Upper lobe of left lung (tissue), 6 donors: ENCODE measurements around the gene RNU4-1. TPM values are rescaled to one million over a fixed set of nuclear protein-coding genes. Genes with fewer than 3 reads are reported as not detected.
A peak's percentile ranks its signal among the peaks of the same experiment; 100 is the strongest.

ENCODE experiments used
- ATAC-seq, 2 donors: fragments of 200-7000 bp; cut with Tn5 transposase; one replicate each; pipeline ENCODE4 v1.9.1; 2022; ENCODE audit warnings: mild to moderate bottlenecking in 2 of 2, moderate library complexity in 2 of 2; ENCODE audit not compliant: low FRiP score in 2 of 2
- DNase-seq, 2 donors: peaks; one replicate each; pipeline ENCODE4 v3.0.0-alpha.2; 2019 to 2020
- H3K27ac ChIP-seq, 4 donors: fragments of 200-600 bp; sonication (generic); one replicate each; pipeline ENCODE4 v1.5.1; 2016 to 2019
- H3K27me3 ChIP-seq, 4 donors: fragments of 200-600 bp; sonication (generic); one replicate each; pipeline ENCODE4 v1.5.1; 2017 to 2019
- H3K36me3 ChIP-seq, 4 donors: fragments of 200-600 bp; sonication (generic); one replicate each; pipeline ENCODE4 v1.5.1; 2016 to 2019
- H3K4me1 ChIP-seq, 4 donors: fragments of 200-600 bp; sonication (generic); one replicate each; pipeline ENCODE4 v1.5.1; 2018 to 2019
- H3K4me3 ChIP-seq, 4 donors: fragments of 200-600 bp; sonication (generic); one replicate each; pipeline ENCODE4 v1.5.1; 2017 to 2019; ENCODE audit warnings: mild to moderate bottlenecking in 2 of 4, moderate library complexity in 1 of 4
- H3K9me3 ChIP-seq, 4 donors: fragments of 200-600 bp; sonication (generic); one replicate each; pipeline ENCODE4 v1.5.1; 2018 to 2019
- CTCF ChIP-seq, 6 experiments: fragments of 450-650 bp in 4 of 6; fragments of 200-600 bp in 2 of 6; sonication (generic) in 2 of 6; IDR thresholded peaks; one replicate each; pipeline ENCODE4 v1.5.1; 2016 to 2019; ENCODE audit warnings: antibody characterized with exemption in 6 of 6
- EP300 ChIP-seq, 4 donors: sonication (generic); formaldehyde crosslinking; IDR thresholded peaks; one replicate each; pipeline ENCODE4 v1.5.1; 2017; ENCODE audit warnings: antibody characterized with exemption in 4 of 4, control low read depth in 2 of 4
- POLR2A ChIP-seq, 4 donors: fragments of 450-650 bp; IDR thresholded peaks; one replicate each; pipeline ENCODE4 v1.5.1; 2016 to 2017; ENCODE audit warnings: antibody characterized with exemption in 4 of 4, mild to moderate bottlenecking in 2 of 4
- POLR2AphosphoS5 ChIP-seq, 2 donors: sonication (generic); formaldehyde crosslinking; IDR thresholded peaks; one replicate each; pipeline ENCODE4 v1.5.1; 2017; ENCODE audit warnings: antibody characterized with exemption in 2 of 2
- WGBS, 2 donors: methylation state at CpG; one replicate each; pipeline ENCODE4 v1.1.5; 2017 to 2018; 5-methylcytosine and 5-hydroxymethylcytosine counted together
- total RNA-seq, 6 donors: library from RNA; depleted of rRNA in 4 of 6; stranded (reverse); fragments of >200 nt in 4 of 6; gene quantifications; one replicate each; pipeline versions ENCODE4 v1.1.0 to v1.2.1, GENCODE V29; 2016 to 2021
- donor health status: DM: no; HTN: no; CAD: no; lungs with moderate emphysema.
- donor health status: DM: no; HTN: yes; CAD: no; lungs with severe emphysema.

RNU4-1 gene
- total RNA-seq, 6 donors from 2014 or later = under 0.01 to 4,461 (median under 0.01) TPM

- ATAC-seq = peak in 1 of 2 donors; percentile 64
- H3K27ac ChIP-seq = peak overlapping the region; percentile 21 to 95 (median 70)
- DNase-seq = no peak
- peaks cover 0 to 6% (median 2%) of the 10 kb centered on the region in 4 donors for H3K36me3 ChIP-seq
- H3K4me3 ChIP-seq = no peak overlapping the region
- no peaks in the 10 kb centered on the region for H3K27me3 ChIP-seq
- H3K4me1 ChIP-seq = peaks cover 88 to 100% (median 95%) of the 10 kb centered on the region in 4 donors
- no peaks in the 10 kb centered on the region for H3K9me3 ChIP-seq
- 80 to 82% methylated on average over 8 of the region's 8 CpGs for WGBS, 2 donors
- TF ChIP-seq POLR2AphosphoS5 (IDR thresholded peaks at IDR 0.05) (no peak), POLR2A (IDR thresholded peaks at IDR 0.05) (no peak), EP300 (IDR thresholded peaks at IDR 0.05) (no peak), CTCF (IDR thresholded peaks at IDR 0.05) (no peak)
These were observed 33.4 kb downstream of the RNU4-1 start for GRCh38 chr12:120259418-120260202.

- no peaks in the 10 kb centered on the region for H3K27me3 ChIP-seq
- H3K36me3 ChIP-seq = peaks cover 0 to 6% (median 2%) of the 10 kb centered on the region in 4 donors
- no peak overlapping the region for H3K4me3 ChIP-seq
- ATAC-seq (no peak), DNase-seq (no peak)
- H3K9me3 ChIP-seq = no peaks in the 10 kb centered on the region
- peaks cover 87 to 100% (median 95%) of the 10 kb centered on the region in 4 donors for H3K4me1 ChIP-seq
- WGBS, 2 donors = 77 to 81% methylated on average over 5 of the region's 5 CpGs
- H3K27ac ChIP-seq = peak overlapping the region in 3 of 4 donors; percentile 62 to 95 (median 89)
- TF ChIP-seq CTCF (IDR thresholded peaks at IDR 0.05) (no peak), POLR2A (IDR thresholded peaks at IDR 0.05) (no peak), POLR2AphosphoS5 (IDR thresholded peaks at IDR 0.05) (no peak), EP300 (IDR thresholded peaks at IDR 0.05) (no peak)
These were observed 34.6 kb downstream of the RNU4-1 start for GRCh38 chr12:120258323-120258896.

- ATAC-seq (peak; percentile 82 to 84), DNase-seq (no peak)
- peak in 1 of 4 donors; percentile 32 for TF ChIP-seq EP300 (IDR thresholded peaks at IDR 0.05)
- TF ChIP-seq POLR2A (IDR thresholded peaks at IDR 0.05) = no peak
- TF ChIP-seq POLR2AphosphoS5 (IDR thresholded peaks at IDR 0.05) = peak; percentile 29 to 53
- peak in 1 of 6 experiments; percentile 35 for TF ChIP-seq CTCF (IDR thresholded peaks at IDR 0.05)
- Histone ChIP-seq H3K9me3 (no peaks in the 10 kb centered on the region), H3K36me3 (peaks cover 0 to 6% (median 2%) of the 10 kb centered on the region in 4 donors), H3K27ac (peak overlapping the region; percentile 82 to 95 (median 86)), H3K4me1 (peaks cover 85 to 100% (median 96%) of the 10 kb centered on the region in 4 donors), H3K4me3 (no peak overlapping the region), H3K27me3 (no peaks in the 10 kb centered on the region)
- 34 to 39% methylated on average over 8 to 9 of the region's 9 CpGs for WGBS, 2 donors
These were observed 35.8 kb downstream of the RNU4-1 start for GRCh38 chr12:120257041-120257821.

- 62 to 72% methylated on average over 7 of the region's 7 CpGs for WGBS, 2 donors
- ATAC-seq (no peak), DNase-seq (no peak)
- Histone ChIP-seq H3K36me3 (peaks cover 0 to 6% (median 2%) of the 10 kb centered on the region in 4 donors), H3K27me3 (no peaks in the 10 kb centered on the region), H3K27ac (peak overlapping the region; percentile 82 to 95 (median 86)), H3K4me3 (no peak overlapping the region), H3K9me3 (no peaks in the 10 kb centered on the region), H3K4me1 (peaks cover 93 to 100% (median 96%) of the 10 kb centered on the region in 4 donors)
- peak in 3 of 6 experiments; percentile 9 to 24 (median 12) for TF ChIP-seq CTCF (IDR thresholded peaks at IDR 0.05)
- peak in 1 of 2 donors; percentile 55 for TF ChIP-seq POLR2AphosphoS5 (IDR thresholded peaks at IDR 0.05)
- TF ChIP-seq EP300 (IDR thresholded peaks at IDR 0.05) = peak in 1 of 4 donors; percentile 40
- TF ChIP-seq POLR2A (IDR thresholded peaks at IDR 0.05) = no peak
These were observed 38.2 kb downstream of the RNU4-1 start for GRCh38 chr12:120254809-120255208.
